Measurements from ENCODE around the gene C10orf90. TPM values are rescaled to one million over a fixed set of nuclear protein-coding genes. Genes with fewer than 3 reads are reported as not detected.

The C10orf90 gene
- total RNA-seq, 1 experiment from 2014 or later = 0.62 TPM

DNA sequence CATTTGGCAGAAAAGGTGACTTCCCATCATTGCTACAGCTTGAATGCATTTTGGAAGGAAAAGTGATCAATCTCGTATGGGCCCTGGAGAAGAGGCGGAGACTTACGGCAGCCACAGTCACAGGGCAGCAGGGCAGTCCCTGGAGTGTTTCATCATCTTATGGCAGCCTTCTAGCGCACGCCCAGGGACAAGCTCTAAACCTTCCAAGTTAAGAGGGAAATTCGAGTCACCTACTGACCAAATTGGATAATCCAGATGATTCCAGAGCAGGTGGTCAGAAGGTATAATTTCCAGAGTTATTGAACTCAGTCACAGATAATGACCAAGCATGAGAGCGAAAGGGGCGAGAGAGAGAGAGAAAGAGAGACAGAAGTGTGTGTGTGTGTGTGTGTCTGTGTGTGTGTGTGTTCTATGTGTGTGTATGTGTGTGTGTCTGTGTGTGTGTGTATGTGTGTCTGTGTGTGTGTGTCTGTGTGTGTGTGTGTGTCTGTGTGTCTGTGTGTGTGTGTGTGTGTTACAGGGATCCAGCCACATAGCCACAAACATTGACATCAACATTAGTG lies 158.5 kb downstream of the C10orf90 start:
- DNase-seq = peak; percentile 39
- Histone ChIP-seq H3K4me3 (ENCODE audit: insufficient read depth, low read depth, low read length) (no peak overlapping the region), H3K27me3 (ENCODE audit: control insufficient read depth, insufficient read depth, low read length) (no peaks in the 10 kb centered on the region), H3K36me3 (replicated peaks; ENCODE audit: control insufficient read depth, insufficient read depth, low read length) (no peaks in the 10 kb centered on the region)

DNA sequence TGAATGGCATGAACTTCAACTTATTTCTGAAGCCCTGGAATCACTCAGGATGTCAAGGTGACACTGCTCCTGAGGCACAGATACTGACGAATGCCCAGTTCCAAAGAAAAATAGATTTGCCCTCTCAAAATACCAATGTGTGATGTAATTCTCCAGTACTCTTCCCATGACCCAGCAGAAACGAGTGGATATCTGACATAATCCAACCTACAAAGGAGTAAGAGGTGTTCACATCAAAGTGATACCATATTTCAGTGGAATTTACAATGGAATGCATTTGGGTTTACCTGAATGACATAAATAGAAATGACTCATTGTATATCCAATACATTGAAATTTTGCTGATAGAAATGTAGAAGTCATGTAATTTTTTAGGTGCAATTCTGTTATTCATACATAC lies 161.3 kb downstream of the C10orf90 start:
- Histone ChIP-seq H3K36me3 (replicated peaks; ENCODE audit: control insufficient read depth, insufficient read depth, low read length) (no peaks in the 10 kb centered on the region), H3K27me3 (ENCODE audit: control insufficient read depth, insufficient read depth, low read length) (no peaks in the 10 kb centered on the region), H3K4me3 (ENCODE audit: insufficient read depth, low read depth, low read length) (no peak overlapping the region)
- DNase-seq = no peak

DNA sequence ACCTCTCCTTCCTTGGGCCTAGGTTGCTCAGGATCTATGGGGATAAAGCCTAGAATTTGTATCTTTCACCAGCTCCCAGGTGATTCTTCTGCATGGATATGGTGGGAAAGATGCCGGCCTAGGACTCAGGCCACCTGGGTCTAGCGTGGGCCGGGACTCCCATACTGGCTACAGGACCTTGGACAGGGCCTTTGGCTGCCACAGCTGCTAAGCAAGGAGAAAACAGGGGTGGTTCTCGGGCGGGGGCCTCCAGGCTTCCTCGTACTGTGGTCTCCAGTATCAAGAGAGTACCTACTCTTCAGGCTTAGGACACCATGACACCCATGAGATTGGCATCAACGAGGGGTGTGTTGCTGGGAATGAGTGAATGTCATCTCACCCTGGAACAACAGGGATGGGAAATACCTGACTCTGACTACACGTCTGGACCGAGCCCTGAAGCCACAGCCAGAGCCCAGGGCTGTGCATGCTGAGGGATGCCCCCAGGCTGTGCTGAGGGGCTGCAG lies 161.9 kb downstream of the C10orf90 start:
- no peak for DNase-seq
- Histone ChIP-seq H3K36me3 (replicated peaks; ENCODE audit: control insufficient read depth, insufficient read depth, low read length) (no peaks in the 10 kb centered on the region), H3K4me3 (ENCODE audit: insufficient read depth, low read depth, low read length) (no peak overlapping the region), H3K27me3 (ENCODE audit: control insufficient read depth, insufficient read depth, low read length) (no peaks in the 10 kb centered on the region)

- Histone ChIP-seq H3K36me3 (replicated peaks; ENCODE audit: control insufficient read depth, insufficient read depth, low read length) (no peaks in the 10 kb centered on the region), H3K27me3 (ENCODE audit: control insufficient read depth, insufficient read depth, low read length) (no peaks in the 10 kb centered on the region), H3K4me3 (ENCODE audit: insufficient read depth, low read depth, low read length) (no peak overlapping the region)
- DNase-seq = no peak
Measured at GRCh38 chr10:126504761-126505112, 165.8 kb downstream of the C10orf90 start.

DNA sequence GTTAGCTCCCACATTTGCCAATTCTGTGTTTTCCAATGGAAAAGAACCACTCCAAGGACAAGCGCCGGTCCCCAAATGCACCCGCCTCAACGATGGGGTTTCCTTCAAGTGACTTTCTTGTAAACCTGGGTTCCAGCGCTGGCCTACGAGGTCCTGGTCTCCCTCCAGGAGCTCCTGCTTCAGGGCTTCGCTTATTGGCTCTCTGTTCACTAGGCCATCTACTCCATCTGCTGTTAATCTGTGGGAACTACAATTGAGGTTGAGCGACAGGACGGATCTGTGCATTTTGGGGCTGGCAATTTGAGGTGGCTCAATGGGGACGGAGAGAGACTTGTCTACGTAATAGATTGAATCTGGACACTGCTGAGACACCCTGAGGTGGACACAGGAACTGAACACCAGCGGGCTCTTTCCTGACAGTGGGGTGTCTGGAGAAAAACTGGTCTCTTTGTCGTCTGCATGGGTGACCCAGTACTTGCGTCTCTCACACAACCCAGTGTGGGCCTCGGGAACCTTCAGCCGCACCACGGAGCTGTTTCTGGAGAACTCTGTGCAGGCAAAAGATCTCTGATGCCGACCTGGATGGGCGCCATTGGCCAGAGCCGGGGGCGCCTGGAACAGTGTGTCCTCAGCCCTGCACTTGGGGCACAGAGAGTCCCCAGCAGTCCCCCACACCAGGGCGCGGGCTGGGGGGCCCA lies 166.3 kb downstream of the C10orf90 start:
- H3K4me3 ChIP-seq (ENCODE audit: insufficient read depth, low read depth, low read length) = no peak overlapping the region
- peak; percentile 79 for DNase-seq
- no peaks in the 10 kb centered on the region for H3K36me3 ChIP-seq (replicated peaks; ENCODE audit: control insufficient read depth, insufficient read depth, low read length)
- H3K27me3 ChIP-seq (ENCODE audit: control insufficient read depth, insufficient read depth, low read length) = no peaks in the 10 kb centered on the region

GRCh38 chr10:126503392-126504062 lies 167.0 kb downstream of the C10orf90 start:
- Histone ChIP-seq H3K36me3 (replicated peaks; ENCODE audit: control insufficient read depth, insufficient read depth, low read length) (no peaks in the 10 kb centered on the region), H3K27me3 (ENCODE audit: control insufficient read depth, insufficient read depth, low read length) (no peaks in the 10 kb centered on the region), H3K4me3 (ENCODE audit: insufficient read depth, low read depth, low read length) (no peak overlapping the region)
- no peak for DNase-seq

DNA sequence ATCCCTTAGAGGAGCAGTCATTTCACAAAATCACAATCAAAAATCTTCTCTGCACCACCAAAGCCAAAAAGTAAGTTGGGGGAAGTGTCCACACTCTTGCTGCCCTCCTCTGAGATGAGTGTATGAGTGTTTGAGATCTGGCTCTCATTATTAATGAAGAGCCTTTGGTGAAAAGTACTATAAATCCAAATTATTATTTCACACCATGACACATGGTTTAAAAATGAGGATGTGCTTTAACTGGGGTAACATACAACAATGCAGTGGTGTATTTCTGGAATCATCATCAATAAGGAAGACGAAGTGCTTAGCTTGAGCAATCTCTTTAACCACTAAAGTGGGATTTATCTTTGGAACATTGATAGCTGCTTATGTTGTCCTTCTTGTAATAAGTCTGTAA lies 168.1 kb downstream of the C10orf90 start:
- H3K27me3 ChIP-seq (ENCODE audit: control insufficient read depth, insufficient read depth, low read length) = no peaks in the 10 kb centered on the region
- no peak overlapping the region for H3K4me3 ChIP-seq (ENCODE audit: insufficient read depth, low read depth, low read length)
- no peak for DNase-seq
- no peaks in the 10 kb centered on the region for H3K36me3 ChIP-seq (replicated peaks; ENCODE audit: control insufficient read depth, insufficient read depth, low read length)

DNA sequence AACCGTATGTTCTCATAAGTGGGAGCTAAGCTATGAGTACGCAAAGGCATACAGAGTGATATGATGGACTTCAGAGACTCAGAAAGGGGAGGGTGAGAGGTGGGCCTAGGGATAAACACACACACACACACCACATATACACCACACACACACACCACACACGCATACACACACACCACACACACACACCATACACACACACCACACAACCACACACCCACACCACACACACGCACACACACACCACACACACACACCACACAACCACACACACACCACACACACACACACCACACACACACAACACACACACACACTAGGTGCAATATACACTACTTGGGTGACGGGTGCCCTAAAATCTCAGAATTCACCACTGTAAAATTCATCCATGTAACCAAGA lies 168.7 kb downstream of the C10orf90 start:
- H3K4me3 ChIP-seq (ENCODE audit: insufficient read depth, low read depth, low read length) = no peak overlapping the region
- no peak for DNase-seq
- H3K36me3 ChIP-seq (replicated peaks; ENCODE audit: control insufficient read depth, insufficient read depth, low read length) = no peaks in the 10 kb centered on the region
- no peaks in the 10 kb centered on the region for H3K27me3 ChIP-seq (ENCODE audit: control insufficient read depth, insufficient read depth, low read length)

- H3K27me3 ChIP-seq (ENCODE audit: control insufficient read depth, insufficient read depth, low read length) = no peaks in the 10 kb centered on the region
- H3K4me3 ChIP-seq (ENCODE audit: insufficient read depth, low read depth, low read length) = no peak overlapping the region
- no peak for DNase-seq
- no peaks in the 10 kb centered on the region for H3K36me3 ChIP-seq (replicated peaks; ENCODE audit: control insufficient read depth, insufficient read depth, low read length)
Measured at GRCh38 chr10:126500866-126501265, 169.6 kb downstream of the C10orf90 start.

GRCh38 chr10:126500185-126500584 lies 170.3 kb downstream of the C10orf90 start:
- Histone ChIP-seq H3K4me3 (ENCODE audit: insufficient read depth, low read depth, low read length) (no peak overlapping the region), H3K36me3 (replicated peaks; ENCODE audit: control insufficient read depth, insufficient read depth, low read length) (no peaks in the 10 kb centered on the region), H3K27me3 (ENCODE audit: control insufficient read depth, insufficient read depth, low read length) (no peaks in the 10 kb centered on the region)
- DNase-seq = no peak

- Histone ChIP-seq H3K27me3 (ENCODE audit: control insufficient read depth, insufficient read depth, low read length) (no peaks in the 10 kb centered on the region), H3K36me3 (replicated peaks; ENCODE audit: control insufficient read depth, insufficient read depth, low read length) (no peaks in the 10 kb centered on the region), H3K4me3 (ENCODE audit: insufficient read depth, low read depth, low read length) (no peak overlapping the region)
- DNase-seq = no peak
Measured at GRCh38 chr10:126499744-126500143, 170.7 kb downstream of the C10orf90 start.

- no peak for DNase-seq
- no peaks in the 10 kb centered on the region for H3K27me3 ChIP-seq (ENCODE audit: control insufficient read depth, insufficient read depth, low read length)
- no peak overlapping the region for H3K4me3 ChIP-seq (ENCODE audit: insufficient read depth, low read depth, low read length)
- no peaks in the 10 kb centered on the region for H3K36me3 ChIP-seq (replicated peaks; ENCODE audit: control insufficient read depth, insufficient read depth, low read length)
Measured at GRCh38 chr10:126497672-126498071, 172.8 kb downstream of the C10orf90 start.

DNA sequence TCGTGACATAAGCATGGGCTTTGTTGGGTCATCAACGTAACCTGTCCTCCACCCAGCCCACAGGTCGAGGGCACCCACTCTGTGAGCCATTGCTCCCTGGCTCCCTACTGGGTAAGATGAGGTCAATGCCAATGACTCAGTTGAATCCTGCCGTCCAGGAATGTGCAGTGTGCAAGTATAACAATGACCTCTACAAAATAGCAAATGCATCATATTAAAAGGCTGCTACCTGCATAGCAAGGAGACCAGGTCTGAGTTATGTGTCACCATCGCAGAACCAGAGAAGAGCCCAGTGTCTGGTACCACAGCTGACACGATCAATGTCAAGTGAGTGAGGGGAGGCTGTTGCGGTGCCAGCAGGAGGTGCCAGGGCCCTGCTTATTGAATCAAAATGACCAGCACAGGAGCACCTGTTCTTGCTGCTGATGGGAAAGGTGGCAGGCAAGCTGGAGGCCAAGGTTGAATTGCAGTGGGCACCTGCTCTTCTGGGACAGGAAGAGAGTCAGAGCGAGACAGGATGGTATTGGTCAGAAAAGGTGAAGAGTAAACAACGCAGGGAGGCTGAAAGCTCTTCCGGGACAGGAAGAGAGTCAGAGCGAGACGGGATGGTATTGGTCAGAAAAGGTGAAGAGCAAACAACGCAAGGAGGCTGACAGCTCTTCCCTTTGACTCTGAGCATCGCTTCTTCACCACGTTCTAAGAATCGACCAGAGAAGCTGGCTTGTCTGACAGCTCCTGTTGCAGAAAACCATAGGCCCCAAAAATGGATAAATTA lies 173.5 kb downstream of the C10orf90 start:
- Histone ChIP-seq H3K27me3 (ENCODE audit: control insufficient read depth, insufficient read depth, low read length) (no peaks in the 10 kb centered on the region), H3K36me3 (replicated peaks; ENCODE audit: control insufficient read depth, insufficient read depth, low read length) (no peaks in the 10 kb centered on the region), H3K4me3 (ENCODE audit: insufficient read depth, low read depth, low read length) (no peak overlapping the region)
- no peak for DNase-seq

DNA sequence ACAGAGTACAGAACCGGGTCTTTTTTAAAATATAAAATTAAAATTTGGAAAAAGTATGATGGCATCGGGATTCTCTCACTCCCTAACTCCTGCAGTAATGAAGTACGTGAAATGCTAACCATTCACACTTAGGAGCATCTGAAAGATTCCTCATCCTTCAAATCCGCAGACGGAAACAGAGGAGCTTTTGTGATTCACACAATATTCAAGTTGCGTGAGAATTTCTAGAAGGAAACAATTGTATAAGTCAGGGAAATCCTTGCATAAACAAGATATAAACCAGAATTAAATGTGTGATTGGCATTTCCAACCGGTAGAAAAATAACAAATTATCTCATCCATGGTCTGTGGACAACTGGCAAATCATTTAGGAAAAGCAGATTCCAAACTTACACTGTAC lies 179.0 kb downstream of the C10orf90 start:
- no peaks in the 10 kb centered on the region for H3K27me3 ChIP-seq (ENCODE audit: control insufficient read depth, insufficient read depth, low read length)
- no peaks in the 10 kb centered on the region for H3K36me3 ChIP-seq (replicated peaks; ENCODE audit: control insufficient read depth, insufficient read depth, low read length)
- DNase-seq = no peak
- no peak overlapping the region for H3K4me3 ChIP-seq (ENCODE audit: insufficient read depth, low read depth, low read length)

Data from H7 (cell line).